Measurements from ENCODE around the gene IFNE.

DNA sequence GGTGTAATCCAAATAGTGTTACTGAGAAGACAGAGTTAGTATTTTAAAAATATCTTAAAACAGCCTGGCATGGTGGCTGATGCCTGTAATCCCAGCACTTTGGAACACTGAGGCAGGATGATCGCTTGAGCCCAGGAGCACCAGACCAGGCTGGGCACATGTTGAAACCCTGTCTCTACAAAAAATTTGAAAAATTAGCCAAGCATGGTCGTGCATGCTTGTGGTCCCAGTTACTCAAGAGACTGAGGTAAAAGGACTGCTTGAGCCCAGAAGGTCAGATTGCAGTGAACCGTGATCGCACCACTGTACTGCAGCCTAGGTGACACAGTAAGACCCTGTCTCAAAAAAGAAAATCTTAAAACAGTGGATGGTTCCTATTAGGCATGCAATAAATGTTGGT, 29.4 kb downstream of the IFNE start:
- TF ChIP-seq POLR2A (IDR thresholded peaks at IDR 0.05) = no peak
- TF ChIP-seq, protein P1, sequence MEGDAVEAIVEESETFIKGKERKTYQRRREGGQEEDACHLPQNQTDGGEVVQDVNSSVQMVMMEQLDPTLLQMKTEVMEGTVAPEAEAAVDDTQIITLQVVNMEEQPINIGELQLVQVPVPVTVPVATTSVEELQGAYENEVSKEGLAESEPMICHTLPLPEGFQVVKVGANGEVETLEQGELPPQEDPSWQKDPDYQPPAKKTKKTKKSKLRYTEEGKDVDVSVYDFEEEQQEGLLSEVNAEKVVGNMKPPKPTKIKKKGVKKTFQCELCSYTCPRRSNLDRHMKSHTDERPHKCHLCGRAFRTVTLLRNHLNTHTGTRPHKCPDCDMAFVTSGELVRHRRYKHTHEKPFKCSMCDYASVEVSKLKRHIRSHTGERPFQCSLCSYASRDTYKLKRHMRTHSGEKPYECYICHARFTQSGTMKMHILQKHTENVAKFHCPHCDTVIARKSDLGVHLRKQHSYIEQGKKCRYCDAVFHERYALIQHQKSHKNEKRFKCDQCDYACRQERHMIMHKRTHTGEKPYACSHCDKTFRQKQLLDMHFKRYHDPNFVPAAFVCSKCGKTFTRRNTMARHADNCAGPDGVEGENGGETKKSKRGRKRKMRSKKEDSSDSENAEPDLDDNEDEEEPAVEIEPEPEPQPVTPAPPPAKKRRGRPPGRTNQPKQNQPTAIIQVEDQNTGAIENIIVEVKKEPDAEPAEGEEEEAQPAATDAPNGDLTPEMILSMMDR (IDR thresholded peaks at IDR 0.05) = no peak

Data from stomach (tissue), 4 donors.